OCI-LY7 (cell line): ENCODE measurements around the gene TANC1.

ENCODE experiments used
- EZH2phosphoT487 ChIP-seq: fragments of 200-600 bp; sonication (generic); IDR thresholded peaks from 2 replicates; pipeline ENCODE4 v1.6.1; 2018; ENCODE audit warnings: low read depth, borderline replicate concordance, mild to moderate bottlenecking, mixed run types, antibody characterized with exemption, low read length, moderate library complexity, mixed read lengths
- TF ChIP-seq, protein P1 (sequence below): fragments of 200-600 bp; sonication (generic); conservative IDR thresholded peaks from 2 replicates; pipeline ENCODE4 v1.5.1; 2014; ENCODE audit warnings: mild to moderate bottlenecking, antibody characterized with exemption, low read length, moderate library complexity, mixed read lengths

DNA sequence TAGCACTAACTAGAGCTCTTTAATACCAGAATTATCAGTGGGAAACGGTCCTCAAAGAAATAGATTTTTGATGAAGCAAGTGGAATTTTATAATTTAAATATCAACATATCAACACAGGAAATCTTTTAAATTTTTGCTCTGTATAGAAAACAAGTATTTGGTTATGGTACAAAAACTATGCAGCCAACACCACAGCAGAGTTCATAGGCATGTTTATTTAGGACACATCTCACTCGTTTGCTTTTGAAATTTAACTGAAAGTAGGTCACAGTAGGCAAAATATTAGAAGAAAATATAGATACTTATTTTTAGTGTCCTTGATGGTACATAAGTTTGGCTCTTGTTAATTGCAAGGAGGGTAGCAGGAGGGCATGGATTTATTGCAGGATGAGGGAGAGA, 34.3 kb upstream of the TANC1 start:
- TF ChIP-seq, protein P1, sequence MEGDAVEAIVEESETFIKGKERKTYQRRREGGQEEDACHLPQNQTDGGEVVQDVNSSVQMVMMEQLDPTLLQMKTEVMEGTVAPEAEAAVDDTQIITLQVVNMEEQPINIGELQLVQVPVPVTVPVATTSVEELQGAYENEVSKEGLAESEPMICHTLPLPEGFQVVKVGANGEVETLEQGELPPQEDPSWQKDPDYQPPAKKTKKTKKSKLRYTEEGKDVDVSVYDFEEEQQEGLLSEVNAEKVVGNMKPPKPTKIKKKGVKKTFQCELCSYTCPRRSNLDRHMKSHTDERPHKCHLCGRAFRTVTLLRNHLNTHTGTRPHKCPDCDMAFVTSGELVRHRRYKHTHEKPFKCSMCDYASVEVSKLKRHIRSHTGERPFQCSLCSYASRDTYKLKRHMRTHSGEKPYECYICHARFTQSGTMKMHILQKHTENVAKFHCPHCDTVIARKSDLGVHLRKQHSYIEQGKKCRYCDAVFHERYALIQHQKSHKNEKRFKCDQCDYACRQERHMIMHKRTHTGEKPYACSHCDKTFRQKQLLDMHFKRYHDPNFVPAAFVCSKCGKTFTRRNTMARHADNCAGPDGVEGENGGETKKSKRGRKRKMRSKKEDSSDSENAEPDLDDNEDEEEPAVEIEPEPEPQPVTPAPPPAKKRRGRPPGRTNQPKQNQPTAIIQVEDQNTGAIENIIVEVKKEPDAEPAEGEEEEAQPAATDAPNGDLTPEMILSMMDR: no peak
- TF ChIP-seq EZH2phosphoT487: no peak
